ENCODE results near the gene SNX30.

The SNX30 gene

DNA sequence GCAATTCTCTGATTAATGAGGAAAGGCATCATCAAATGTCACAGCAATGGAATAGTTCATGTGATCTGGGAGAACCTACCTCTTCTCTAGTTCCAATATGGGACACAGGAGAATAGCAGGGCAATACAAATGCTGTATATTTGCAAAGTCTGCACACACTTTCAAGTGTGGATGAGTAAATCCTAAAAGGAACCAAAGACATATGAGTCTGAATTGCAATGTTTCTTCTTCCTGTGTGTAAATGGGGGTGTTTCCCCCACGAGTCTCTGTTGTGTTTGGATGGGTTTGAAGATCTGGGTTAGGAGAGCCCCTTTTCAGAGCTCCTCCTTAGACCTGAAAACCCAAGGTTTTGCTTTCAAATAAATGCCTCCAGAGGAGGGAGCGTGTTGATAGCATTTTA, 113.2 kb downstream of the SNX30 start:
- DNase-seq (ENCODE audit: low read depth in 2 of 2): no peak
- TF ChIP-seq, protein P1, sequence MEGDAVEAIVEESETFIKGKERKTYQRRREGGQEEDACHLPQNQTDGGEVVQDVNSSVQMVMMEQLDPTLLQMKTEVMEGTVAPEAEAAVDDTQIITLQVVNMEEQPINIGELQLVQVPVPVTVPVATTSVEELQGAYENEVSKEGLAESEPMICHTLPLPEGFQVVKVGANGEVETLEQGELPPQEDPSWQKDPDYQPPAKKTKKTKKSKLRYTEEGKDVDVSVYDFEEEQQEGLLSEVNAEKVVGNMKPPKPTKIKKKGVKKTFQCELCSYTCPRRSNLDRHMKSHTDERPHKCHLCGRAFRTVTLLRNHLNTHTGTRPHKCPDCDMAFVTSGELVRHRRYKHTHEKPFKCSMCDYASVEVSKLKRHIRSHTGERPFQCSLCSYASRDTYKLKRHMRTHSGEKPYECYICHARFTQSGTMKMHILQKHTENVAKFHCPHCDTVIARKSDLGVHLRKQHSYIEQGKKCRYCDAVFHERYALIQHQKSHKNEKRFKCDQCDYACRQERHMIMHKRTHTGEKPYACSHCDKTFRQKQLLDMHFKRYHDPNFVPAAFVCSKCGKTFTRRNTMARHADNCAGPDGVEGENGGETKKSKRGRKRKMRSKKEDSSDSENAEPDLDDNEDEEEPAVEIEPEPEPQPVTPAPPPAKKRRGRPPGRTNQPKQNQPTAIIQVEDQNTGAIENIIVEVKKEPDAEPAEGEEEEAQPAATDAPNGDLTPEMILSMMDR (IDR thresholded peaks at IDR 0.05; ENCODE audit: low read depth, low read length): no peak
- no peak overlapping the region for H3K4me3 ChIP-seq (replicated peaks in 1 of 2; ENCODE audit: low read depth in 2 of 2, low read length in 2 of 2)

DNA sequence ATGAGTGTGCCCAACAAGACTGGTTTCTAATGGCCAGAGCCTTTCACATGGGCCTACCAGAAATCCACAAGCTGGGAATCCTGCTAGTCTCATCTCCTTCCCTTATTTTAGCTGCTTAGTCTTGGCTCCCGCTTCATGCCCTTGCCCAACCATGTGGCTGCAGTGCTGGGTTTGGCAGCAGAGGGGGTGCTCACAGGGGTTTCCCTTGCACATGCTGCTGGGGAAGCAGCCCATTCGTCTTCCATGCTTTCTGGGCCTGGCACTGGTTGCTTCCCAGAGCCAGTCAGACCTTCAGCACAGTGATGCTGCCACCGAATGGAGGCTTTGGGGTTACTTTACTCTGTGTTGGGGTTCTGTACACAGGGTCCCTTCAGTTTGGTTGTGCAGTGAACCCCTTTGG, 113.8 kb downstream of the SNX30 start:
- TF ChIP-seq, protein P1 (IDR thresholded peaks at IDR 0.05; ENCODE audit: low read depth, low read length): no peak
- no peak for DNase-seq (ENCODE audit: low read depth in 2 of 2)
- no peak overlapping the region for H3K4me3 ChIP-seq (replicated peaks in 1 of 2; ENCODE audit: low read depth in 2 of 2, low read length in 2 of 2)

DNA sequence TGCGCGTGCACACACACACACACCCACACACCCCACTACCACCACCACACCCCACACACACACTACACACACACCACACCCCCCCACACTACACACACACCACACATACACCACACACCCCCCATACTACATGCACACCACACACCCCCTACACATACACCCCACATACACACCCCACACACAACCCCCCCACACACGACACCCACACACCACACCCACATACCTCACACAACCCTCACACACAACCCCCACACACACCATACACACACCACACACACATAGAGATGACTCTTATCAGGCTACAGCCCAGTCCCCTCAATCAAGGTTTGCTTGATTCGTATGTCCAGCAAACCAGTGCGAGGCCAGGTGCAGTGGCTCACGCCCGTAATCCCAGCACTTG, 114.4 kb downstream of the SNX30 start:
- TF ChIP-seq, protein P1 (IDR thresholded peaks at IDR 0.05; ENCODE audit: low read depth, low read length): no peak
- DNase-seq (ENCODE audit: low read depth in 2 of 2): no peak
- no peak overlapping the region for H3K4me3 ChIP-seq (replicated peaks in 1 of 2; ENCODE audit: low read depth in 2 of 2, low read length in 2 of 2)

DNA sequence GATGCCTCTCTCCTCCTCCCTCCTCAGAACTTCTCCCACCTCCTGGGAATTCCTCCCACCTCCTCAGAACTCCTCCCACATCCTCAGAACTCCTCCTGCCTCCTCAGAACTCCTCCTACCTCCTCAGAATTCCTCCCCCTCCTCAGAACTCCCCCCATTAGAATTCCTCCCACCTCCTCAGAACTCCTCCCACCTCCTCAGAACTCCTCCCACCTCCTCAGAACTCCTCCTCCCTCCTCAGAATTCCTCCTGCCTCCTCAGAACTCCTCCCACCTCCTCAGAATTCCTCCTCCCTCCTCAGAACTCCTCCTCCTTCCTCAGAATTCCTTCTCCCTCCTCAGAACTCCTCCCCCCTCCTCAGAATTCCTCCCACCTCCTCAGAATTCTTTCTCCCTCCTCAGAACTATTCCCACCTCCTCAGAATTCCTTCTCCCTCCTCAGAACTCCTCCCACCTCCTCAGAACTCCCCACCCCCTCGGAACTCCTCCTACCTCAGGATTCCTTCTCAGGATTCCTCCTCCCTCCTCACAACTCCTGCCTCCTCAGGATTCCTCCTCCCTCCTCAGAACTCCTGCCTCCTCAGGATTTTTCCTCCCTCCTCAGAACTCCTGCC, 116.2 kb downstream of the SNX30 start:
- no peak overlapping the region for H3K4me3 ChIP-seq (replicated peaks in 1 of 2; ENCODE audit: low read depth in 2 of 2, low read length in 2 of 2)
- DNase-seq (ENCODE audit: low read depth in 2 of 2): peak; percentile 35 to 86
- TF ChIP-seq, protein P1 (IDR thresholded peaks at IDR 0.05; ENCODE audit: low read depth, low read length): no peak

DNA sequence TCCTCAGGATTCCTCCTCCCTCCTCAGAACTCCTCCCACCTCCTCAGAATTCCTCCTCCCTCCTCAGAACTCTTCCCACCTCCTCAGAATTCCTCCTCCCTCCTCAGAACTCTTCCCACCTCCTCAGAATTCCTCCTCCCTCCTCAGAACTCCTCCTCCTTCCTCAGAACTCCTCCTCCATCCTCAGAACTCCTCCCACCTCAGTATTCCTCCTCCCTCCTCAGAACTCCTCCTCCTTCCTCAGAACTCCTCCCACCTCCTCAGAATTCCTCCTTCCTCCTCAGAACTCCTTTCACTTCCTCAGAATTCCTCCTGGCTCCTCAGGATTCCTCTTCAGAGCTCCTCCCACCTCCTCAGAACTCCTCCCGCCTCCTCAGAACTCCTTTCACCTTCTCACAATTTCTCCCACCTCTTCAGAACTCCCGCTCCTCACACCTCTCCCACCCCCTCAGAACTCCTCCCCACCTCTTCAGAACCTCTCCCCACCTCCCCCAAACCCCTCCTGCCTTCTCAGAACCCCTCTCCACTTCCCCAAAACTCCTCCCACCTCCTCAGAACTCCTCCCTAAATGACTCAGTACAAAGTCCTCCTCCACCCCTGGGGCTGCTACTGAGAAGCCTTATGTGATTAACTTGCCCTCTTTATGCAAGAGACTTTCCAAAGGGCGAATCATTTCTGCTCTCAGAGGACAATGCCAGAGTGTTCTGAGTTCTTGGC, 116.9 kb downstream of the SNX30 start:
- TF ChIP-seq, protein P1 (IDR thresholded peaks at IDR 0.05; ENCODE audit: low read depth, low read length): no peak
- H3K4me3 ChIP-seq (replicated peaks in 1 of 2; ENCODE audit: low read depth in 2 of 2, low read length in 2 of 2): no peak overlapping the region
- peak; percentile 79 to 86 for DNase-seq (ENCODE audit: low read depth in 2 of 2)

DNA sequence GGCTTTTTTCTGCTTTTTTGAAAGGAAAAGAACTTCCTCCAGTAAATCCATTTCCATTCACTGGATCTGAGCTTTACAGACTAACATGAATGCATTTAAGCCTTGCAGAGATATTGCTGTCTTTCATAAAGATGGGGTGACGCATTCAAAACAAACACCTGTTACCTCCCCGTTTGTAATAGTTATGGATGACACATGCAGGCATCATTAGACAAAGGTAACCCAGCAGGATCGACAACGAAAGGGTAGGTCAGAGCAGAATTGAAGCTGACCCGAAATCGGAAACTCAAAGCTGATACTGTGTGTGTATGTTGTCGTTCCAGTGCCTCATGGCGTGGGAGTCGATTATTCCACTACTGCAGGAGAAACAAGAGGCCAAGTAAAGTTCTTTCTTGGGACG, 117.9 kb downstream of the SNX30 start:
- TF ChIP-seq, protein P1 (IDR thresholded peaks at IDR 0.05; ENCODE audit: low read depth, low read length): no peak
- no peak for DNase-seq (ENCODE audit: low read depth in 2 of 2)
- no peak overlapping the region for H3K4me3 ChIP-seq (replicated peaks in 1 of 2; ENCODE audit: low read depth in 2 of 2, low read length in 2 of 2)
